A549 (cell line): ENCODE data around the gene PEAK3. TPM values are rescaled to one million over a fixed set of nuclear protein-coding genes. Genes with fewer than 3 reads are reported as not detected.

ENCODE experiments used
- ATAC-seq, 2 experiments: fragments of 200-7000 bp in 1 of 2; fragments of >200 bp in 1 of 2; cut with Nextera tagmentation in 1 of 2; cut with Tn5 transposase in 1 of 2; 3 replicates each; pipeline versions ENCODE4 v1.8.0 to v1.9.1; 2018 to 2020; ENCODE audit warnings: mild to moderate bottlenecking in 1 of 2, moderate library complexity in 1 of 2
- CTCF ChIA-PET: fragments of 300-600 bp; sonication (Branson Sonifier 250); formaldehyde crosslinking; extraction: SDS; loops from one replicate; lab custom pipeline; 2021; ENCODE audit warnings: antibody characterized with exemption, inconsistent platforms; lab: Yijun Ruan, JAX
- POLR2A ChIA-PET: fragments of 350-600 bp; formaldehyde crosslinking; extraction: SDS; loops from one replicate; lab custom pipeline; 2021; ENCODE audit warnings: antibody characterized with exemption, inconsistent platforms; lab: Yijun Ruan, JAX
- DNase-seq, 2 experiments: peaks; one replicate each; pipeline versions ENCODE4 v3.0.0 to v3.0.0-alpha.2; 2011 to 2016; ENCODE audit warnings: low read depth in 1 of 2, low spot score in 1 of 2
- FAIRE-seq: peaks from 2 replicates; lab custom pipeline; 2011; peaks lifted over from hg19 to GRCh38; lab: Jason Lieb, UNC
- H3K27ac ChIP-seq, 2 experiments: fragments of >200 bp; sonication (Bioruptor Twin); formaldehyde crosslinking; 3 replicates each; pipeline ENCODE4 v1.5.1; 2016 to 2017
- H3K4me1 ChIP-seq: fragments of >200 bp; sonication (Bioruptor Twin); formaldehyde crosslinking; 3 replicates; pipeline ENCODE4 v1.6.1; 2016
- H3K4me2 ChIP-seq: fragments of >200 bp; sonication (Bioruptor Twin); formaldehyde crosslinking; 3 replicates; pipeline ENCODE4 v1.6.1; 2016
- H3K4me3 ChIP-seq: fragments of >200 bp; sonication (Bioruptor Twin); formaldehyde crosslinking; 3 replicates; pipeline ENCODE4 v1.5.1; 2016
- H3K9me3 ChIP-seq: fragments of >200 bp; sonication (Bioruptor Twin); formaldehyde crosslinking; 3 replicates; pipeline ENCODE4 v1.6.1; 2016
- CEBPB ChIP-seq, 2 experiments: fragments of >200 bp in 1 of 2; sonication (Bioruptor Twin) in 1 of 2; formaldehyde crosslinking in 1 of 2; IDR thresholded peaks; 2 replicates each; pipeline ENCODE4 v1.6.1; 2012 to 2016
- CHD2 ChIP-seq: fragments of 150-350 bp; IDR thresholded peaks from 2 replicates; pipeline ENCODE4 v1.6.1; 2014; ENCODE audit warnings: low read length; ENCODE audit not compliant: partially characterized antibody
- CHD4 ChIP-seq: fragments of 200-600 bp; sonication (generic); IDR thresholded peaks from 2 replicates; pipeline ENCODE4 v1.6.1; 2016; ENCODE audit warnings: antibody characterized with exemption, mild to moderate bottlenecking, borderline replicate concordance
- CTCF ChIP-seq: fragments of >200 bp; sonication (Bioruptor Twin); formaldehyde crosslinking; IDR thresholded peaks from 3 replicates; pipeline ENCODE4 v1.5.1; 2016
- EHMT2 ChIP-seq: fragments of 200-600 bp; sonication (generic); IDR thresholded peaks from 2 replicates; pipeline ENCODE4 v1.6.1; 2016; ENCODE audit warnings: antibody characterized with exemption, low read depth, mild to moderate bottlenecking, moderate library complexity
- EP300 ChIP-seq, 2 experiments: fragments of >200 bp; sonication (Bioruptor Twin); formaldehyde crosslinking; IDR thresholded peaks; 2 replicates in 1 of 2; 3 replicates in 1 of 2; pipeline ENCODE4 v1.6.1; 2016 to 2017
- ESRRA ChIP-seq: fragments of 150-350 bp; IDR thresholded peaks from 2 replicates; pipeline ENCODE4 v1.6.1; 2014; ENCODE audit warnings: mild to moderate bottlenecking, low read length, borderline replicate concordance
- FOSB ChIP-seq: fragments of 250-450 bp; sonication (Bioruptor Pico); IDR thresholded peaks from 2 replicates; pipeline ENCODE4 v1.5.0; 2020; ENCODE audit warnings: mild to moderate bottlenecking, moderate library complexity
- FOXS1 ChIP-seq: fragments of 250-450 bp; sonication (Bioruptor Pico); IDR thresholded peaks from 2 replicates; pipeline ENCODE4 v1.5.0; 2020; ENCODE audit warnings: mild to moderate bottlenecking, moderate library complexity
- HDAC2 ChIP-seq: fragments of 200-600 bp; sonication (generic); IDR thresholded peaks from 2 replicates; pipeline ENCODE4 v1.6.1; 2016
- HES2 ChIP-seq: fragments of >200 bp; sonication (Bioruptor Twin); formaldehyde crosslinking; IDR thresholded peaks from 2 replicates; pipeline ENCODE4 v1.6.1; 2016
- HMGXB4 ChIP-seq: fragments of 250-450 bp; sonication (Bioruptor Pico); IDR thresholded peaks from 2 replicates; pipeline ENCODE4 v1.5.0; 2021; ENCODE audit warnings: mild to moderate bottlenecking, moderate library complexity, borderline replicate concordance
- KDM5A ChIP-seq: fragments of 200-600 bp; sonication (generic); IDR thresholded peaks from 2 replicates; pipeline ENCODE4 v1.6.1; 2016; ENCODE audit warnings: antibody characterized with exemption, mild to moderate bottlenecking
- MAFK ChIP-seq: fragments of 450-650 bp; IDR thresholded peaks from 2 replicates; pipeline ENCODE4 v1.6.1; 2014; ENCODE audit not compliant: partially characterized antibody
- MAX ChIP-seq: IDR thresholded peaks from 2 replicates; pipeline ENCODE4 v1.6.1; 2012
- MAZ ChIP-seq: fragments of 150-350 bp; IDR thresholded peaks from 2 replicates; pipeline ENCODE4 v1.6.1; 2014; ENCODE audit warnings: antibody characterized with exemption, low read depth, low read length, borderline replicate concordance
- NFE2L2 ChIP-seq: fragments of 150-350 bp; conservative IDR thresholded peaks from 2 replicates; pipeline ENCODE4 v1.6.1; 2014; ENCODE audit warnings: low read length
- NPAS2 ChIP-seq: fragments of 250-450 bp; sonication (Bioruptor Pico); IDR thresholded peaks from 2 replicates; pipeline ENCODE4 v1.8.0; 2022; ENCODE audit warnings: mild to moderate bottlenecking, moderate library complexity, borderline replicate concordance
- NR3C1 ChIP-seq: fragments of >200 bp; sonication (Bioruptor Twin); formaldehyde crosslinking; IDR thresholded peaks from 3 replicates; pipeline ENCODE4 v1.6.1; 2017
- RFX5 ChIP-seq: fragments of 450-650 bp; IDR thresholded peaks from 2 replicates; pipeline ENCODE4 v1.7.1; 2014; ENCODE audit warnings: antibody characterized with exemption, mild to moderate bottlenecking, moderate library complexity
- SREBF2 ChIP-seq: fragments of 450-650 bp; IDR thresholded peaks from 2 replicates; pipeline ENCODE4 v1.6.1; 2014; ENCODE audit warnings: mild to moderate bottlenecking, moderate library complexity
- USF2 ChIP-seq: fragments of 450-650 bp; IDR thresholded peaks from 2 replicates; pipeline ENCODE4 v1.6.1; 2014; ENCODE audit warnings: antibody characterized with exemption
- WGBS: methylation state at CpG from one replicate; pipeline ENCODE4 v1.1.6; 2017; ENCODE audit errors: missing lambda C conversion rate; 5-methylcytosine and 5-hydroxymethylcytosine counted together
- polyA plus RNA-seq, 4 experiments: library from polyadenylated mRNA; depleted of rRNA in 3 of 4; stranded (reverse); fragments of >200 nt; fragmentation: RNase III in 1 of 4; extraction: RNeasy Plus Mini Kit Qiagen cat#74134 plus additional on column Dnase treatment in 1 of 4; gene quantifications; 2 replicates in 3 of 4; 3 replicates in 1 of 4; pipeline ENCODE4 v1.2.3, GENCODE V29; 2011 to 2017

The PEAK3 gene
- polyA plus RNA-seq, 2 of the 4 experiments (the other 2 are of a cell fraction) = not detected

GRCh38 chr19:2227415-2228156, 54.4 kb downstream of the PEAK3 start:
- WGBS = 96% methylated on average over 35 of the region's 67 CpGs
- no peak overlapping the region for H3K27ac ChIP-seq
- H3K4me2 ChIP-seq = no peak overlapping the region
- no peaks in the 10 kb centered on the region; the same call in 2 of the 3 replicates for H3K4me1 ChIP-seq
- no peak overlapping the region for H3K4me3 ChIP-seq
- FAIRE-seq = no peak
- no peaks in the 10 kb centered on the region for H3K9me3 ChIP-seq
- CTCF ChIA-PET = interaction anchor here (1.0 to 1.6 kb wide), 2 partner anchors 8 to 72 kb away, joined by 3 to 5 read pairs; partner anchors contain the start of gene PLEKHJ1
- TF ChIP-seq EHMT2 (no peak), SREBF2 (no peak), NFE2L2 (no peak), RFX5 (no peak), USF2 (no peak)
- DNase-seq = no peak
- POLR2A ChIA-PET = no interaction called here
- ATAC-seq = no peak

- ATAC-seq = no peak
- Histone ChIP-seq H3K4me1 (no peaks in the 10 kb centered on the region), H3K4me2 (no peak overlapping the region), H3K4me3 (no peak overlapping the region), H3K9me3 (no peaks in the 10 kb centered on the region), H3K27ac (no peak overlapping the region)
- 98% methylated on average over 28 of the region's 53 CpGs for WGBS
- POLR2A ChIA-PET = no interaction called here
- no peak for FAIRE-seq
- DNase-seq = no peak
- CTCF ChIA-PET = interaction anchor here (1.3 kb wide), 1 partner anchor 9 kb away, joined by 4 read pairs; the partner anchor contains the start of gene PLEKHJ1
- TF ChIP-seq NR3C1 (no peak), EP300 (IDR thresholded peaks at IDR 0.05) (no peak), HES2 (no peak), HMGXB4 (CRISPR knock-in tag) (no peak), CTCF (no peak), ESRRA (no peak), CEBPB (IDR thresholded peaks at IDR 0.05) (no peak), FOXS1 (no peak), MAX (no peak), NFE2L2 (no peak), FOSB (no peak), MAFK (no peak), HDAC2 (no peak), CHD2 (no peak), MAZ (no peak), CHD4 (no peak), KDM5A (no peak), NPAS2 (CRISPR knock-in tag) (no peak)
Measured at GRCh38 chr19:2226840-2227360, 55.1 kb downstream of the PEAK3 start.
